Fibroblast of lung (primary cell): ENCODE measurements around the gene C1orf226.

Experiments used
- CTCF ChIP-seq, 2 donors: IDR thresholded peaks in 1 of 2; conservative IDR thresholded peaks in 1 of 2; 1 replicate in 1 of 2; 2 replicates in 1 of 2; pipeline ENCODE4 v1.5.1; 2011 to 2012; ENCODE audit warnings: low read length in 2 of 2, control low read depth in 1 of 2, inconsistent platforms in 1 of 2, low read depth in 1 of 2, mild to moderate bottlenecking in 1 of 2
- EZH2 ChIP-seq: IDR thresholded peaks from 2 replicates; pipeline ENCODE4 v1.5.1; 2012; ENCODE audit warnings: low read length, control low read depth, mild to moderate bottlenecking; ENCODE audit errors: missing control alignments

- TF ChIP-seq CTCF (conservative IDR thresholded peaks at IDR 0.05 in 1 of 2, IDR thresholded peaks at IDR 0.05 in 1 of 2; ENCODE audit: low read depth in 1 of 2, low read length in 2 of 2) (no peak), EZH2 (no peak)
Observed at GRCh38 chr1:162417650-162418049, 36.1 kb downstream of the C1orf226 start.
